ENCODE measurements around the gene STEAP2.

Gene STEAP2

DNA sequence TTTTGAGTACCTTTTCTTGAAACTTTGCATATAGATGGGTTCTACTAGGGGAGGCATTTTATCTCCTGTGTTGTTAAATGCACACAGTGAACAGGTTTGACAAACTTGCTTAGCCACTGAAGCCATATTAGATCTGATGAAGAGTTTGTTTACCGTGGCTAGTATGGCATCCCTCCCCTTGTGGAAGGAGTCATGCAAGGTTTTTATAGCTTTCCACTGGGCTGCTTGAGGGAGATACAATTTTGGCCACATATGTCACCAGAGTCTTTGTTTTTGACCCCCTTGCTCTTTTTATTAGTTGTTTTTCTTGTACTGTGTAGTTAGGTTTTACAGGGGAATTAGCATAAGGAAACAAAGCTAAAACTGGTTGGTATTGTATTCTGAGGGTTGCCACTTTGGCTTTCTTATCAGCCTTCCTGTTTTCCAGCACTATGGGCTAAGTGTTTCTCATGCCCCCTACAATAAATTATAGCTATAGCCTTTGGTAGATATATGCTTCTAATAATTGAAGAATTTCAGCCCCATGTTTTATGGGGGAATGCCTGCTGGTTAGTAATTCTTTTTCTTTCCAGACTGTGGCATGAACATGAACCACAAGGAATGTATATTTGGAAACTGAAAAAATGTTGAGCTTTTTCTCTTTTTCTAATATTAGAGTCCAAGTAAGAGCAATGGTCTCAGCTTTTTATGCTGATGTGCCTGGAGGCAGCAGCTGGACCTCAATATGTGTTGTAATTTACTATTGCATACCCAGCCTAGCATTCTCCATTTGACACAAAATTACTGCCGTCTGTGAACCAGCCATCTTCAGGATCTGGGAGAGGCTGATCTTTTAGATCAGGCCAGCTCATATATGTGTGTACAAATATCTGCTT, 18.4 kb upstream of the STEAP2 start:
- no peak for DNase-seq (ENCODE audit: extremely low read depth in 1 of 2, low read depth in 1 of 2)

DNA sequence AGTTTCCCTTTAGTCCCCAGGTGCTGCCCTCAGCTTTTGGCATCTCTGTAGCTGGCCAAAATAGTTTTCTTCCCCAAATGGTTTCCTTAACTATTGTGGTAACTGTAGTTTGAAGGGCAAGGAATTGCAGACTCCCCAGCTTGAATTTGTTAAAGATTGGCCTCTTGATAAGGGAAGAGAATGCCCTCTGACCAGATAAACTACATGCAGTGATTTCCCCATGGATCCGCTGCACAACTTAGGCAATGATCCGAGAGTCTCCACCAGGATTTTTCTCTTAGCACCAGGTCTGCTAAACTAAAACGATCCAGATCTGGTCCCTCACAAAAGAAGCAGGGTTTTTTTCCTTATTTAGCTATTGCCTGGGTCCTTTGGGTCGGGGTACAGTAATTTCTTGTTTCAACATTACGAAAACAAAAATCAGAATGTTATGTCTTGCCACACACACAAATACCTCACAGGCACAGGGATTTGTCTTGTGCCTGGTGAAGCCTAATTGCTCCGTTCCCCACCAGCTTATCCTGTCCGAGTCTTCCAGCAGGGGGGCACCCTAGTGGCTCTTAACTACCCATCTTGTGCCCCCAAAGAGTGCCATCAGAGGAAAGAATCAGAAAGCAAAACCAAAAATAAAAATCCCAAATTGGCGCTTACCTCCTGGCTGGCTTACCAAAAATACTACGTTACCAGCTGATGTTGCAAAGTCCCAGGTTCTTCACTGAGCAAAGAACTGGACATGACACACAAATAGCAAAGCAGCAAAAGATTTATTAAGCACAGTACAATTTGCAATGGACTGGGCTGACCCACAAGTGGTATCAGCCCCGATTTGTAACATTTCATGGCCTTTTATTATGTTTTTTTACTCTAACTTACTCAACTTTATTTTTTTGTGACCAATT, 16.4 kb upstream of the STEAP2 start:
- no peak for DNase-seq (ENCODE audit: extremely low read depth in 1 of 2, low read depth in 1 of 2)

DNA sequence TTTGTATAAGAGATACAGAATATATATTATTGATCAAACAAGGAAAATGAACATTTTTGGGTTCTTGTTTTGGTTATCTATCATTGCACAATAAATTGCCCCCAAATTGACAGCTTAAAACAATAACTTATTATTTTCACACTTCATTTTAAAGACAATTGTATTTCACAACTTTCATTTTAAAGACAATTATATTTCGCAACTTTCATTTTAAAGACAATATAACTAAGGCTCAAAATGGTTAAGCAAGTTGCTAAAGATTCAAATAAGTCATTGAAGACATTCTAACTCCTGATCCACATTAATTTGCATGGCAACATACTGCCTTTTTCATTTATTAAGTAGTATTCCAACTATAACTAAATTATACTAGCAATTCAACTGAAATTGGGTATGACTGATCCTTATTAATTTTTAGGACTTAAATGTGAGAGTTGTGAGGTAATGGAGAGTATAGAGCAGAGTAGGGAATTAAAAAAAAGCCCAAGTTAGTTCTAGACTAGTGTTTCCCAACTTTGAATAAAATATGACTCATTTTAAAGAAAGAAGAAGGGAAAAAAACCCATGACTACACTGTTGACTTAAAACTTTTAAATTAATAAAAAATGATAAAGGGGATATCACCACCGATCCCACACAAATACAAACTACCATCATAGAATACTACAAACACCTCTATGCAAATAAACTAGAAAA, 9.9 kb upstream of the STEAP2 start:
- DNase-seq (ENCODE audit: extremely low read depth in 1 of 2, low read depth in 1 of 2), result no peak

DNA sequence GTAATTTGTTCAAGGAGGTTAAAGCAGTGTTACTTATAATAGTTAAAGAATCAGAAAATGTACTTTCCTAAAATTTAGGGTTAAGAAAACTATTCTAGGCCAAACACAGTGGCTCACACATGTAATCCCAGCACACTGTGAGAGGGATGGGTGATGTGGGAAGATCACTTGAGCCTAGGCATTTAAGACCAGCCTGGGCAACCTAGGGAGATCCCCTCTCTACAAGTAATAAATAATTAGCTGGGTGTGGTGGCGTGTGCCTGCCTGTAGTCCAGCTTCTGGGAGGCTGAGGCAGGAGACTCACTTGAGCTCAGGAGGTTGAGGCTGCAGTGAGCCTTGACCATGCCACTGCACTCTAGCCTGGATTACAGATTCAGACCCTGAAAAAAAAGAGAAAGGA, 3.6 kb upstream of the STEAP2 start:
- no peak for DNase-seq (ENCODE audit: extremely low read depth in 1 of 2, low read depth in 1 of 2)

DNA sequence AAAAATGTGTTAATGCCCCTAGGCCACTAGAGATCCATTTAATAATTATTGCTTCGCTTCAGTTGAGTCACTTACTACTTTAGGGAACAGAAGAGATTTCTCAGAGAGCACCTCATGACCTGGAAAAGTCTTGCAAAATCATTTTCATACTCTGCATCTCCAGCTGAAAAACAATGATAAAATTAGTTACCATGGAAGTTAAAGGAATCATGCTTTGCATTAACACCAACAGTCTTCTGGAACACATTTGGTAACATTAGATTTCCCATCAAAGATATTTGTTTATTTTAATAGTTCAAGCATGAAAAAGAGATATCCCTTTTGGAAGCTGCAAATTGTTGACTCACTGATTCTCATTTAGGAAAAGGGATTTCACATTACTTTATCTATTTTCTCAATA, 1.8 kb upstream of the STEAP2 start:
- DNase-seq (ENCODE audit: extremely low read depth in 1 of 2, low read depth in 1 of 2), result no peak

DNA sequence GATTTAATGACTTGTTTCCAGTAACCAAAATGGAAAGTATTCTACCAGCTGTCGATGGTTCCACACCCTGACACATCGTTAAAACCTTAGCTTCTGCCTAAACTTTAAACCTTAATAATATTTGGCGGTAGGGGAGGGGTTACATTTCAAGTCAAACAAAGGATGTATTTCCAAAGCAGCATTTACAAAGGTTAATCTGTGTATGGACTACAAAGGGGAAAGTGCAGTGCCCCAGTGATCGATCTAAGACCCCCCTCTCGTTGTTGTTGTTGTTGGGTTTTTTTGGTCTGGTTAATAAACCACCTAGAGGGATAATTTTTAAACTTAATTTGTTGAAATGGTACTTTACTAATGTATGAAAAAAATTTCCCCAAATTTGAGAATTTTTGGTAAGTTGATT, 1.1 kb upstream of the STEAP2 start:
- no peak for DNase-seq (ENCODE audit: extremely low read depth in 1 of 2, low read depth in 1 of 2)

DNA sequence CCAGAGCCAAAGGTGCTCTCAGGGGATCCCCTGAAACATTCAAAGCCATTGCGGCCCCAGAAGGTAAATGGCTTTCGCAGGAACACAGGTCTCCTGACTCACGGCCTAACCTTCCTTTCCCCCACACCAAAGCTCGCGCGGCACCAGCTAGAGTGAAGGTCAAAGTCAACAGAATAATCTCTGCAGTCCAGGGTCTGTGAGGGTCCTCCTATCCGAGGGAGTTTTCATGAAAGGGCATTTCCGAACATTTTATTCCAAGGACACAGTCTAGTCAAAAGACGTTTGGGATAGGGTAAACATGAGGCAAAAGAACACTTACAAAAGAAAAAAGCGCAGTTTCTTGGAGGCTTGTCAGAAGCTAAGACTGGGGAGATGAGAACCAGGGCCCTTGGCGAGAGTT, 559 bp upstream of the STEAP2 start:
- no peak for DNase-seq (ENCODE audit: extremely low read depth in 1 of 2, low read depth in 1 of 2)

DNA sequence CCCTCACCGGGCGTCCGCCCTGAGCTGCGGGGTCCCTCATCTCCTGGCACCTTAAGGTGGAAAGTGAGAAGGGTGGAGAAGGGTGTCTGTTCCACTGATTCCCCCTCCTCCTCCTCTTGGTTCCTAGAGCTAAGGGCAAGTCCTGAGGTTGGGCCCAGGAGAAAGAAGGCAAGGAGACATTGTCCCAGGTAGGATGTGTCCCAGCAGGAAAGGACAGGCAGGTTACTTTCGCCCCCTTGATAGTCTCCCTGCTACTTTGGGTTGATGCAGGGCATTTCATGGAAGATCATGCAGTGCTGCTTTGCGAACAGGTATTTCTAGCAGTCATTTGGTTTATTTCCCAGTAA, 582 bp downstream of the STEAP2 start:
- DNase-seq (ENCODE audit: extremely low read depth in 1 of 2, low read depth in 1 of 2), result no peak

DNA sequence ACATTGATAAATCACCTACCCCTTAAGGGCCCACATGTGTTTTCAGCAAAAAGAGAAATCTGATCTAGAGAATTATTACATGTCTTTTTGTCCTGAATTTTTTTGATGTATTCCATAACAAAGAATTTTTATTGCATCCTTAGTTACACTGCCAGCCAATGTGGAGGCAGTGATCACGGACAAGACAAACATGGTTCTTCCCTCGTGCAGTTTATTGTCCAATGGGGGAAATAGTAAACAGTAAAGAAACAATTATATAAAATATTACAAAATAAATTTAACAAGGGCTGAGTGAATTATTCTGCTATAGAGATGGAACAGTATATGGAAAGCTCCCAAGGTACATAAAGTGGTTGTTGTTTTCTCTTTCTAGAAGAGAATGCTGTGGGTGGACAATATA, 2.0 kb downstream of the STEAP2 start:
- DNase-seq (ENCODE audit: extremely low read depth in 1 of 2, low read depth in 1 of 2), result no peak

DNA sequence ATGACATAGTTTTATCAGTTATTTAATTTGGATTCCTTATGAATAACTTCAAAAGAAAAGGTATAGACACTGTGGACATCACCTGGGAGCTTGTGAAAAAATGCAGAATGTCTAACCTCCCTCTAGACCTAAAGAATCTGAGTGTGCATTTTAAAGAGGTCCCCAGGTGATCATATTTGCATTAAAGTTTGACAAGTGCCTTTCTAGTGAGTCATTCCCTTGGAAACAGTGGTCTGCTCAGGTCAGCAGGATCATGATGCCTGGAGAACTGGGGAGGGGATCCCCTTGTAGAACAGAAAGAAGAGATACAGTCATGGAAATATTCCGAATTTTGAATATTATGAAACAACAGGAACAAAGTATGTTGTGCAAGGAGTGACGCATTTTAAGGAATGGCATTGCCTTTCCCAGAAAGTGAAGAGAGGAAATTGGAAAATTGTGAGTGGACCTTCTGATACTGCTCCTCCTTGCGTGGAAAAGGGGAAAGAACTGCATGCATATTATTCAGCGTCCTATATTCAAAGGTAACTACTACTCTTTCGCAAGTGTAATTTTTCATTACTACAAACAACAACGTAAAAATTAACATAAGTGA, 4.6 kb downstream of the STEAP2 start:
- no peak for DNase-seq (ENCODE audit: extremely low read depth in 1 of 2, low read depth in 1 of 2)

DNA sequence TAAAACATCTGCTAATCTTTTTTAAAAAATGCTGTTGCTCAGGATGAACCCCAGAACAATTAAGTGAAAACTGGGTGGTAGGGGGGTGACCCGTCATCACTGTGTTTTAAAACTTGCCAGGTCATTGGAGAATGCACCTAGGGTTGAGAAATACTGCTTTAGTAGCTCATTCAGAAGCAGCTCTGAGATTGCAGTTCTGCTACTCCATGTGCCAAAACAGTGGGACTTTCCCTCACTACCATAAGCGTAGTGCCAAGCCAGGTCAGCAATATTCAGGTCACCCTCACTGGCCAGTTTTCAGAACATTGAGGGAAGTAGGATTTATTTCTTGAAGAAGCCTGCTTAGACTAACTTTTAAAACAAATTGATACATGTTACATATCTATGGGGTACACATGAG, 5.2 kb downstream of the STEAP2 start:
- DNase-seq (ENCODE audit: extremely low read depth in 1 of 2, low read depth in 1 of 2), result no peak

DNA sequence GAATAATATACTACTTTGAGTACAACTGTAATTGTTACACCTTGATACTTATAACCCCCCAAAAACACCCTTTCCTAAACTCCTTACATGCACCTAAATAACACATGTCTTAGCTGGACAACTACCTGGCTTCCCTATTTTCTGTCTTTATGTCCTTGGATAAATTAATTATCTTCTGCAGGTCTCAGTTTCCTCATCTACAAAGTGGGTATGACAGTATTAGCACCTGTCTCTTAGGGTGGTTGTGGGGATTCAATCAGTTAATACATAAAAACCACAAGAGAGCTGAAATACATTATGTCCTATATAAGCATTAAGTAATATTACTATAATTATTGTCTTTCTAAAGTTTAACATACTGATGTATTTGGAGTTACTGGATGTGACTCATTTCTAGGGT, 10.8 kb downstream of the STEAP2 start:
- no peak for DNase-seq (ENCODE audit: extremely low read depth in 1 of 2, low read depth in 1 of 2)

DNA sequence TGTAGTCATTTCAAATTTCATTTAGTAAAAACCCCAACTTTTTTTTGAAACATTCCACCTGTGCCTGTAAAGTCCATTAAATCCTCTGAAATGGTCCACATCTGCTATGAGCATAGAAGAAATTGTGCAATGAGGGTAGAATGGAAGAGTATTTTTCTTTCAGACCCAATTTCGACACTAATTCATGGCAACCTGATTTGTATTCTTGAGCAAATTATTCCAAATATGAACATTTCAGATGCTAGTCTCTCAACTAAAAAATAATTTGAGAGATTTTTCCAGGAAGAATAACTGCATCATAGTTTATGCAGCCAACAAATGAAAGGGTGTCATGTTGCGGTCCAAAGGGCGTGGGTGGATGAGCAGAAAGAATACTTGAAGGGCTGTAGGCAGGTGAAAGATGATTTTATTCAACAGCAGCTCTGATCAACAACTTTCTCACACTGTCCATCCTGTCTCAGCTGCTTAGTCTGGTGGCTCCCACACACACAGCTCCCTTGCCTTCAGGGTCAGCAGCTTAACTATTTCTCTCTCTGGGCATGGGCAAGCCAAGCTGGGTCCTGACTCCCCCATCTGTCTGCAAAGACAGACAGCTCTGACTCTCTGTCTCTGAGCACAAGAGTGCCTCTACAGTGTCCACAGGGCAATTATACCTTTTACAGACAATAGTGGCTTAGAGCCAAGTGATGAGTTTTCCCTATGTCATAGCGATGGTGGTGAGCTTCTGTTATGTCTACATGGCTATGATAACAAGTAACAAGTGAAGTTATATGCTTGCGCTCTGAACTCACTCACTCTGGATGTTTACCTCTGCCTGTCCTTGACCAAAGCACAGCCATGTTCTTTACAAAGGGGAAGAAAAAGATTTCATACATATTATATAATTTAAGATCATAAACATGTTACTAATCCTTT, 11.5 kb downstream of the STEAP2 start:
- no peak for DNase-seq (ENCODE audit: extremely low read depth in 1 of 2, low read depth in 1 of 2)

DNA sequence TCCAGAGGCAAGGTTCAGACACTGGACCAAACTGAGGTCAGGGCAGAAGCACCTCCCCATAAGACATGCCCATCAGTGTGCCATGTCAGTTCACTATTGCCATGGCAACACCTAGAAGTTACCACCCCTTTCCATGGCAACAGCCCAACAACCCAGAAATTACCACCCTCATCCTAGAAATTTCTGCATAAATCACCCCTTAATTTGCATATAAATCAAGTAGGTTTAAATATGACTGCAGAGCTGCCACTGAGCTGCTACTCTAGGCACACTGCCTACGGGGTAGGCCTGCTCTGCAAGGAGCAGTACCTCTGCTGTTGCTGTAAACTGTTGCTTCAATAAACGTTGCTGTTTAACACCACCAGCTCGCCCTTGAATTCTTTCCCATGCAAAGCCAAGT, 12.7 kb downstream of the STEAP2 start:
- no peak for DNase-seq (ENCODE audit: extremely low read depth in 1 of 2, low read depth in 1 of 2)

DNA sequence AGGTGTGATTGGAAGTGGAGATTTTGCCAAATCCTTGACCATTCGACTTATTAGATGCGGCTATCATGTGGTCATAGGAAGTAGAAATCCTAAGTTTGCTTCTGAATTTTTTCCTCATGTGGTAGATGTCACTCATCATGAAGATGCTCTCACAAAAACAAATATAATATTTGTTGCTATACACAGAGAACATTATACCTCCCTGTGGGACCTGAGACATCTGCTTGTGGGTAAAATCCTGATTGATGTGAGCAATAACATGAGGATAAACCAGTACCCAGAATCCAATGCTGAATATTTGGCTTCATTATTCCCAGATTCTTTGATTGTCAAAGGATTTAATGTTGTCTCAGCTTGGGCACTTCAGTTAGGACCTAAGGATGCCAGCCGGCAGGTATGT, 13.6 kb downstream of the STEAP2 start:
- no peak for DNase-seq (ENCODE audit: extremely low read depth in 1 of 2, low read depth in 1 of 2)

DNA sequence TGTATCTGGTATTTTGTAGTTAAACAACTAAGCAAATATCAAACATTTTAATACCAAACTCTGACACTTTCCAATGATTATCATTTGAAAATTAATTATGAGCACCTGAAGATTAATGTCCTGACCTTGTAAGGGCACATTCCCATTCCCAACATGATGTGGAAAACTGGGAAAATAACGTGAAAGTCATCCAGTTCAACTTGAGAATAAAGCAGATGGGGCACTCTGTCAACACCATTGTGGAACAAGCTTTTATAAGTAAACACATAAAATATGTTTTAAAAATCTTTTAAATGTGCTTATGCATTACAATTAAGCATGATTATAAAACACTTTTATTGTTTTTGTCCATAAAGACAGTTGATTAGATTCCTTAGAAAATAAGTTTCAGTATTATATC, 14.1 kb downstream of the STEAP2 start:
- DNase-seq (ENCODE audit: extremely low read depth in 1 of 2, low read depth in 1 of 2), result no peak

DNA sequence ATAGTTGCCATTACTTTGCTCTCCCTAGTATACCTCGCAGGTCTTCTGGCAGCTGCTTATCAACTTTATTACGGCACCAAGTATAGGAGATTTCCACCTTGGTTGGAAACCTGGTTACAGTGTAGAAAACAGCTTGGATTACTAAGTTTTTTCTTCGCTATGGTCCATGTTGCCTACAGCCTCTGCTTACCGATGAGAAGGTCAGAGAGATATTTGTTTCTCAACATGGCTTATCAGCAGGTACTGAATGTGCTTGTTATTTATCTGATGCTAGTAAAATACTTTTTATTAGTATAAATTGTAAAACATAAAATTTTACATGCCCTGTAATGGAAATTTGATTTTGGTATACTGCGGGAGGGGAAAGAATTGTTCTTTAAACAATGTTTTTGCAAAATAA, 15.7 kb downstream of the STEAP2 start:
- no peak for DNase-seq (ENCODE audit: extremely low read depth in 1 of 2, low read depth in 1 of 2)

DNA sequence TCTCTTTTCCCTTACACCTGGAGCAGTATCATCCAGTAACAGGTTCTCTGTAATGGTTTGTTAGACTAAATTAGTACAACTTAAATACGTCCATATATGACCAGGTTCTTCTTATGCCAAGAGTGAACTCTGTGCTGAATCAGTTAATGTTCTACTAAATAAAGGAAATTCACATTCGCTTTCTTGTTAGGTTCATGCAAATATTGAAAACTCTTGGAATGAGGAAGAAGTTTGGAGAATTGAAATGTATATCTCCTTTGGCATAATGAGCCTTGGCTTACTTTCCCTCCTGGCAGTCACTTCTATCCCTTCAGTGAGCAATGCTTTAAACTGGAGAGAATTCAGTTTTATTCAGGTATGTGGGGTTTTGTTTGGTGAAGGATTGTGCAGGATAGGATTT, 18.1 kb downstream of the STEAP2 start:
- DNase-seq (ENCODE audit: extremely low read depth in 1 of 2, low read depth in 1 of 2), result no peak

DNA sequence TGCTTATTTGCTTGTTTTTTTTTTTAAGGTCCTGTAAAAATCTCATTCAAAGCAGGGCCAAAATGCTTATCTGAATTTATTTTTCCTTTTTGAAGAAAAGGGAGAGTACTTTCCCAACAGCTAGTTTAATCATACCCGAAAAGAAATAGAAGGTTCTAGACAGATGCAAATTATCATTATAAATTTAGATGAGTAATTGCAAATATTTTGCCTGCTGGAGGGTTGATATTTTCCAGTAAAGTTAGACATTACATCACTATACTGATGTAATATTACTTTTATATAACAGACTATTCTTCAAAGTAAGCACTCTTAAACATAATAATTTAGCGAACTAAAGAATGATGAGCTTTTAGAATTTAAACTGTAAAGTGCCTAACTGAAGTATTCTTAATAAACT, 19.3 kb downstream of the STEAP2 start:
- DNase-seq (ENCODE audit: extremely low read depth in 1 of 2, low read depth in 1 of 2), result no peak

DNA sequence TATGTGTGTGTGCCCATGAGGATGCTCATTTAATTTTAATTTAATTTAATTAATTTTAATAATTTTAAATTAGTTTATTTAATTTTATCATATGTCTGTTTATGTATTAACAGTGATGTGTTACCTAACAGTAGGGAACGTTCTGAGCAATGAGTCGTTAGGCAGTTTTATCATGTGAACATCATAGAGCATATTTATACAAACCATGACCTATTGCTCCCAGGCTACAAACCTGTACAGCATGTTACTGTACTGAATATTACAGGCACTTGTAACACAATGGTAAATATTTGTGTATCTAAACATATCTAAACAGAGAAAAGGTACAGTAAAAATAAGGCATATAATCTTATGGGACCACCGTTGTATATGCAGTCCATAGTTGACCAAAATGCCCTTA, 19.8 kb downstream of the STEAP2 start:
- no peak for DNase-seq (ENCODE audit: extremely low read depth in 1 of 2, low read depth in 1 of 2)

Data from activated CD8-positive, alpha-beta memory T cell treated with anti-CD3 and anti-CD28 coated beads for 1 hour (primary cell).